CD4-positive, alpha-beta T cell treated with Interleukin-15 for 1 hour (primary cell): ENCODE data around the gene FTO.

Source experiments
- DNase-seq: peaks from one replicate; pipeline ENCODE4 v3.0.0-alpha.2; 2020

Gene FTO

DNA sequence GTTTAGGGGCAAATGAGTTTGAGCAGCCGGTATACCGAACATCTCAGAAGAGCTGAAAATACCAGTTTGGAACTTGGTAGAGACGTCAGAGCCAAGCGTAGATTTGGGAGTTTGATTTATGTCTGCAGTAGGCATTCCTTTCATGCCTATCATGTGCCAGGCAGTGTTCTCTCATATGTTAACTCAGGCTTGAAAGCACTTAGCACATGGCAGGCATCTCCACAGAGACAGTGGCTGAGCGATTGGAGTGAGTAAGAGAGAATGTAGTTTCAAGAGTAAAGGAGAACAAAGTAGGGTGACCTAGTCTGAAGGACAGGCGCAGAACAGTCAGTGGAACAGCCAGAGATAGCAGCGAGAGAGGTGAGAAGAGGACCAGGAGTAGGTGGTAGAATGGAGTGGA, 207.0 kb downstream of the FTO start:
- no peak for DNase-seq

DNA sequence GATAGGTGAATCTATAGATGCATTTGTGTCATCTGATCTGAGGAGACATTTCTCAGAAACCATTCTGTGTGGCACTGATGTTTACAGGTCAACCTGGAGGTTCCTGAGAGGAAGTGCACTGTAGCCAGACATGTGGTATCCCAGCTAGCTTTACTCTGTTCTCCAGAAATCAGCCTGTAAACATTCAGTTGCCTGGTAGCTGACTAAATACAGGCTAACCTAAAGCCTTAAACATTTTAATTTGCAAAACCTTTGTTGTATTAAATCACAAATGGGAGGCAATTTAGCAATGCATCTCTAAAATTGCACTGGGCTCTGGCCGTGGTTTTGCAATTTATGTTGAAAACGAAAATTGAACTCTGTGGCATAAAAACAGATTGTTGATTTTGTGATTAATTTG, 207.6 kb downstream of the FTO start:
- DNase-seq = no peak

DNA sequence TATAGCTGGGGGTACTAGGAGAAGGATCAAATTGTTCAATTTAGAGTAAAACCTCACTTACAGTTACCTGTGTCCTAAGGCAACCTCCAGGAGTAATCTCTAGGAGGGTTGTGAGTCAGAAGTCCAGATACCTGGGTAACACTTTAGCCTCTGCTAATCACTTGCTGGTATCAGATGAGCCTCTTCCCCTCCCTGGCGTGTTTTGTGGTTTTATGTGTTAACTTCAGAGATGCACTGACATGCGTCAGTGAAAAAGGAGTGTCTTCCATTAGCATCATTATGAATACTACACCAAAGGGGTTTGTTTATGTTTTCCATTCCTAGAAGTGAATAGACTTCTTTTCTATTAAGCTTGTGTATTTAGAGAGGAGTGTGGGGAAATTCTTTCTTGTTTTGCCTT, 208.2 kb downstream of the FTO start:
- DNase-seq = peak; percentile 22

DNA sequence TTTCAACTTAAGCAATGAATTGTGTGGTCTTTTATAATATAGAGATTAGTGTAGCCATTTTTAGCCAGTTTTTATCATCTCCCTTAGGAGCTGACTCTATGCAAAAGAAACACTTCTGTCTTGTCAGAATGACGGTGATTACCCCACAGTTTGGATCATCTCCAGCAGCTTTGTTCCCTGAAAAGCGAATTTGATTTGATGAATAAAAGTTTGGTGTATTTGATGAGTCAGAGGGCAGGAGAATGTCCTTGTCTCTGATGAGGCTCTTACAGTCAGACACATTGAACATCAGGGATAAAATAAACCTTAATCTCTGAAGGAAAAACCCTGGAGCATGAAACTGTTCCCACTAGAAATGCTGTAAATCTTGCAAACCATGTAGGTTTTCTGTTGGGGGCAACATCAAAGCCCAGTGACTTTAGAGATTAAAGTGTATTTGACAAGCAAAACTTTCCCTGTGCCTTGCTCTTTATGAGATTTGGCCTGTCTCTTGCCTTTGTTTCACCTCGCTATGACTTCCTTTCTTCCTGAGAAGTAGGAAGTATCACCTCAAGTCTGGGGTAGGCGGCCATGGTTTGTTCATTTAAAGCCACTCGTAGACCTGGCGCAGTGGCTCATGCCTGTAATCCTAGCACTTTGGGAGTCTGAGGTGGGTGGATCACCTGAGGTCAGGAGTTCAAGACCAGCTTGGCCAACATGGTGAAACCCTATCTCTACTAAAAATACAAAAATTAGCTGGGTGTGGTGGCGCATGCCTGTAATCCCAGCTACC, 209.3 kb downstream of the FTO start:
- no peak for DNase-seq

DNA sequence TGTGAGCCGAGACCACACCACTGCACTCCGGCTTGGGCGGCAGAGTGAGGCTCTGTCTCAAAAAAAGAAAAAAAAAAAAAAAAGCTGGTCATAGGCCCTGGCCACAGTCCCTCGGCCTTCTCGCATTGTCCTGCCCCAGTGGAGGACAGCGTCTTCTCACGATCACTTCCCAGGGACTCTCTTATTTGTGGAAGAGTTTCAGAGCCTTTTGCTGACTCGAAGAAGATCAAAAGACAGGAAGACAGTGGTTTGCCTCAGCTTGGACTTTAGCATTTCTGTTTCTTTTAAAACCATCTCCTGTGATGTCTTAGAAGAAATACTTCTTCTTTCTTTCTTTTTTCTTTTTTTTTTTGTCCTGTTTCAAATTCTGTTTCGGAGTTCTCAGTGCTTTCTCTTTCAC, 210.0 kb downstream of the FTO start:
- no peak for DNase-seq

DNA sequence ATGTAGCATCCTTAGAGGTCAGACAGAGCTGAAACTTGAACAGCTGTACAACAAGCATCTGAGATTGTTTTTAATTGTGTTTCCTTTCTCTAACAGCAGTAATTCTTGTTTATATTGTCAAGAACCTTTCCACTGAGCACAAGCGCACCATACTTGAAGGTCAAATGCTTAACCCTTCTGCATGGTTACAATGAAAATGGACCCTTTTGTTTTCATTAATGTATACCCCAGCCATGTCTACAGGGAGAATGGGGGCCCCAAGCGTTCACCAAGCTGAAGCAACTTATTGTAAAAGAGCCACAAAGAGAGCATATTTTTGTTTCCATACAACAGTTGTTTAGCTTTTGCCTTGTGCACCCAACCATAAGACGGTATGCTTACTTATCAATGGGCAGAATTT, 210.8 kb downstream of the FTO start:
- DNase-seq = no peak

DNA sequence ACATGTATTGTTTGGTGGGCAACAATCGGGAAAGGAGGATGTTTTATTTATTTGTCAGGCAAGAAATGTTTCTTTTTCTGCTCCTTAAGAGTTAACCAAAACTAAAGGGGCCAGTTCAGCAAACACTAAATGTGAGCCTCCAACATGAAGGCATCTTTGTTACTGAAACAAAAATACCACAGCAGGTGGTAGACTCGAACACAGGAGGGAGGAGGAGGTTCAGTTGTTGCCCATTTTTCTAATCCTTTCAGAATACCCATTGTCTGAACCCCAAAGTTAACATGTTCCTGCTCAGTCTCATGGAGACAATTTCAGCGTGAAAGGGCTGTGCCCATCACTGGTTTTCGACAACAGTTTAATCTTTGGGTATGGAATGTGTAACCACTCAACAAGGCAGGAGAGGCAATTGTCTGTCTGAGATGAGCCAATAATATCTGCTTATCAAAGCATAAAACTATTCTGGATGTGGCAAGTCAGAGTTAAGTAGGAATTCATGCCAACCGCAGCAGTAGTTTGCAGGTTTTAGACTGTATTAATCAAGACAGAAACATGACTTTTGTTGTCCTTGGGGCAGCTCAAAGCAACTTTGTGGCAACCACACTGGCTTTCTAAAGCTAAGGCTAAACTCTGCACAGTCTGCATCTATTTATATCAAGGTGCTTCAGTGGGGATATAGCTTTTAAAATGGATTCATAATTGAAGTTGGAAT, 211.7 kb downstream of the FTO start:
- DNase-seq = no peak

DNA sequence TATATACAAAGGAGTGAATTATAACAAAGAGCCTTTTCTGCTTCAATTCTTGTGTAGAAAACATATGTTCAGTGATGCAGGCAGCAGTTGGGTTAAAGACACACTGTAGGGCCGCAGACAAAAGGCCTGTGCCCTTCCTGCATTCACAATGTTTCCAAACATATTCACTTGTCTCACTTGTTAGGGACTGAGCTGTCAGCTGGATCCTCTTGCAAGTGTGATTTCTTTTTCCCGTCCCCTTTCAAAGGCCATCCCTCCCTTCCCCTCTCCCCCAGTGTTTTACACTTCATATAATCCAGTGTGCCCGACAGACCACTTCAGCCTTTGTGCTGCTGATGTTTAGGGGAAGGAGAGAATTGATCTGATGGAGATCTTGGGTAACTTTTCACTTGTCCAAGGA, 217.0 kb downstream of the FTO start:
- no peak for DNase-seq

DNA sequence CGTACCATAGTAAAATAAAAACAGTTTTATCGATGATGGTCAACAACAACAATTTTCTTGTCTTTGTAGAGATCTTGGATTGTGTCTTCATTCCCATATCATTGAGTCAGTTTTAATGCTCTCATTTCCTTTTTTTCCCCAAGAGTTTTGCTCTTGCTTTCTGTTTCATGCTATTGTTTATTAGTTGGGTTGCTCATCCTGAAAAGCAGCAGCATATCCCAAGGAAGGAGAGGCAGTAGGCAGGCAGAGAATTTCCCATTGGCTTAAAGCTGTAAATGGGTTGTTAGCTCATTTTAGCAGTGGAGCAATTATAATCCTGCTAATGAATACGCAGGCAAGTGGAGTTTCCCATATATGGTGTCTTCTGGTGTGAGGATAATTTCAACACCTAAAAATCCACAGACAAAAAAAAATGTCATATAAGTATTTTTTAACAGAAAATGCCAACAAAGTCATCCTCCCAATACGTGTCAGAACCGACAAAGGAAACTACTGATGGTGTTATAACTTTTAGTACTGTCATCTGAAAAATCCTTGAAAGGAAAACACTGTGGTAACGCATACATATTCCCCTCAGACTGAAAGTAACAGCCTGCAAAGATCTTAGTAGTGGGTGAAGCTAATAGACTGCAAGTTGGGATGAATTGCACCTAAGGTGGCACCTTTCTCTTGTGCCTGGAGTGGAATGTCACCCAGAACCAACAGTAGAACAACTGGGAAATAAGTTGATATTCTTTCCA, 218.3 kb downstream of the FTO start:
- DNase-seq = no peak

DNA sequence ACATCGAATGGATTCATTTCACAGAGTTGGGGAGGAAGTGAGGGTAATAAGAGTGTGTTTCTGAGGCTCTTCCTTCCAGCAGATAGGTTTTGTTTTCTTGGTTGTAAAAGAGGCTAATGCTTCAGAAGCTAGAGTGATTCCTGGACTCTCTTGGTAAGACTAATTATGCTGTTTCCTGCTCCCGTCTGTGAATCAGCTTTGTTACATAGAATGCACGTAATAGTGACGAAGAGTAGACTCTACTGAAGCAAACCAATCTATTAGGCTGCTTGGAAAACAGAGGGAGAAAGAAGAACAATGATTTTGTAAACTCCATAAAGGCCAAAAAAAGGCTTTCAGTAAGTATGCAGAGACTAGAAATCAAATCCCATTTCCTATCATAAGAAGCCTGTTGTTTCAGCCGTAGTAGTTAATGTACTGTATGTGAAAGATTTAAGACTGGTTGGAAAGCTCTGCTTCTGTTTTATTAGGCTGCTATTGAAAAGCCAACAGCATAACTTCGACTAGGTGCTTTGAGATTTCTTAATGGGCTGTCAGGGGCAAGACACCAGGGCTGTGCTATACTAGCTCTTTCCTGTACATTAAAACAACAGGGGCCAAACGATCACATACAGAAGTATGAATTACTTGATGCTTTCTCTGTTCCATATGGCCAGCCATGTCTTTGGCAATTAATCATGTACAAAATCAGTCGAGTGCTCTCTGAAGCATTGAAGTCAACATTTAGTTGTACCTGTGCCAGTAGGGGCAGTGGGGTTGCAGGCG, 219.0 kb downstream of the FTO start:
- no peak for DNase-seq

DNA sequence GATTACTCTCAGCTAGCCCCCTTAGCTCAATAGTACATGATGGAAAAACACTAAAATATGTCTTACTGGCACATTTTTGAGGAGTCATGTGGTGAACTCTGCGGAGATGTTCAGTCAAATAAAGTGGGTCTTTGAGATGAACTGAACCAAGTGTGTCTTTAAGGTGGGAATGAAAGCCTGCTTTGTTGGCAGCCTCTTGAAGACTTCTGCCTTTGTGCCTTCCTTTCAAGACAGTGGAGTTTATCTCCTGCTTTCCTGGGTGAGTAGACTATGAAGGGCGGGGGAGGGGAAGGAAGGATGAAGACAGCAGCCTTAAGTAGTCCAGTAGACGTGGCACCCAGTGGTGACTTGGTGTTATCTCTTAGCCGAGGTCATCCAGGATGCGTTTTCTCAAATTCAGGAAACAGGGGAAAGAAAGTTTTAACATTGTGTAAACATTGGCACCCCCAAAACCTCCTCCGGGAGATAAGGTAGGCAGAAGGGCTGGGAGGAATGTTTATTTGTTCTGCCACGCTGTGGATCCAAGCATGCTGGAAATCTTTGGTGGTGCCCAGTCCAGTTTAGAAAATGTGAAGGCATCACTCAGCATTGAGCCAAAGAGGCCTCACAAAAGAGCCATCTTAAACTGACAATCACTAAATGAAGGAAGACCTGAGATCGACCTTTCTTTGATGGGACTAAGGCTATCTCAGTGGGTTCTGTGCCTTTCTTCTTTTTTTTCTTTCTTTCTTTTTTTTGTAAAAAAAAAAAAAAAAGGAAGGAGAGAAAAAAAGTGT, 220.6 kb downstream of the FTO start:
- DNase-seq = no peak

DNA sequence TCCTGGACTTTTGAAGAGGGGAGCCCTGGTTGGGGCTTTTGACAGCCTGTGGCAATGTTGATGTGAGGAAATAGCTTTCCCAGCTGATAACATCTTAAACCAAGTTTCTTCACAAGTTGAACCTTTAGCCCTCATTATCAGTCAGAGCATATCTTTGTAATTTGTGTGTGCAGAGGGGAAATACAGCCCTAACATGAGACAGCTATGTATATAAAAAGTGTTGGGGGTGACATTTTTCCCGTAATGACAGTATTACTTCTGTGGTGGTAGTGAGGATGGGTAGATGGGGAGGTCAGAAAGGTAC, 221.1 kb downstream of the FTO start:
- DNase-seq = no peak

DNA sequence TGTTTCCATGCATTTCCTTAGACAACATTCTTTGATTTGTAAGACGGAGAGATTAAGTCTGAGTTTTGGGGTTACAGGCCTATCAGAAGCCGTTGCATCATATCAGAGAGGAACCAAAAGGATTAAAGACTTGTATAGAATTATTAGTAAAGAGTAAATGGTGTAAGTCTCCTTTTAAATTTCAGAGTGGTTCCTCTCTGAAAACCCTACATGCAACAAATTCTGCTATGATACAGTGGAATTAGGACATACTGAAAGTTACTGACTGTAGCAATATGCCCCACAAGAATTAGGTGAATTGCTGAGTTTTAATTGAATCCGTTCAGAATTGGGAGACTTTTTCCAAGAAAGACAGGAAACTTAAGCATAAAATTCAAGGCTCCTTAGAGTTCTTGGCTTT, 221.6 kb downstream of the FTO start:
- DNase-seq = no peak

DNA sequence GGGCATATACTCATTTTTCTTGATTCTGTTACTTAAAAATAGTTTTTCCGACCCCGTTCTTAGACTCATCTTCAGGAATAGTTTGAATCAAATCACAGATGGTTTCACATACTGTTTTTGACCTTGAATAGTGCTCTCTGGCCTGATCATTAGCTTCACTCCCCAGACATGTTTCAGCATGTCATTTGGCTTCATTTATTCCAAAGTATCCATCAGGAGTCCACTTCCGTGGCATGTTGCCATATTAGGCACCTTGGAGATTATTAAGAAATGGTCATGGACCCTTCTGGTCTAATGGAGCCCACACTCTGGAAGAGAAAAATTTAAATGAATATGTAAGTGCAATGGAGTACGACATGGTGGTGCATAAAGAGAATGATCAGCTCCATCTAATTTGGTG, 222.3 kb downstream of the FTO start:
- no peak for DNase-seq

DNA sequence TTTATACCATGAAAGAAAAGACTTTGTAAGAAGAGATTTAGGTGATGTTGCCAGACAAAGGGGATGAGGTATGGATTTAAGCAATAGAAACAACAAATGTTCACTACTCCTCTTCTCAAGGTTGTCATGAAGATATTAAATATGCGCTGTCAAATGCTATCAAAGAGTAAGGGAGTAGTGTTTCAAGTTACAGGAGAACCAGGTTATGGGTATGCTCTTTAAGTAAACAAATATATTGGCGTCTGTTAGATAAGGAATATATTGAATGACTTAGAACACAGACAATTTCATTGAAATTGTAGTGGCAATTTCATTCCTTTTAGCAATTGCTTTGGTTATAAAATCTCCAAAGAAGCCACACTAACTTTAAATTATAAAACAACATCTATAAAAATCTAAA, 229.0 kb downstream of the FTO start:
- no peak for DNase-seq

DNA sequence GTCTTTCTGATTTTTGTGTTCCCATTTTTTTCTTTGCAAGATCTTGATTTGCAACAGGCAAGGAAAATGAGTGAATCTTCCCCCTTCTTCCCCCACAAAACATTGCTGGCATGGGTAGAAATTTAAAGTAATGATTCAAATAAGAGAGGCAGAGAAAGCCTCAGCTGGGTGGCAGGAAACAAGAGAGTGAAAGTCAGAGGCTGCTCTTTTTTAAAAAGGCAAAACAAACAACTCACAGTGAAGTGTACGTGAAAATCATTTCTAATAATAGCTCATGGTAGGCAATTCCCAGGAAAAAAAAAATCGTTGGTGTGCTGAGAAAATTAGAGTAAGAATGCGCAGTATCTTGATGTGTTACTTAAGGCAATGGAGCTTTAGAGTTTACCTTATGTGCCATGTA, 229.5 kb downstream of the FTO start:
- no peak for DNase-seq

DNA sequence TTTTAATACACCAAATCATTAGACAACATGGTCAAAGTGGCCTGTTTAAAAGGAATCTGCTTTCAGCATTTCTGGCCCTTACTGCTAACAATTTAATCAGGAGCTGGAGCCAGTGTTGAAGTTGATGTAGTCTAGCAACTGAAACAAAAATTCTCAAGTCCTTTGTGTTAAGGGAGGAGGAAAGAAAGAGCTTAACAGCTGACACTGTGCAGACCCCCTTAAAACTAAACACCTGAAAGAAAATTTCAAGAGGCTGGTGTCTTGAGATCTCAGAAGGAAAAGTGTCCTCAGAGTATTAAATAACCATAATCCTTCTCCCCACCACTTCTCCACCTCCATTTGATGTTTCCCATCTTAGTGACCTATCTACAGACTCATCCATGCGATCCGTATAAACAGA, 232.1 kb downstream of the FTO start:
- no peak for DNase-seq

DNA sequence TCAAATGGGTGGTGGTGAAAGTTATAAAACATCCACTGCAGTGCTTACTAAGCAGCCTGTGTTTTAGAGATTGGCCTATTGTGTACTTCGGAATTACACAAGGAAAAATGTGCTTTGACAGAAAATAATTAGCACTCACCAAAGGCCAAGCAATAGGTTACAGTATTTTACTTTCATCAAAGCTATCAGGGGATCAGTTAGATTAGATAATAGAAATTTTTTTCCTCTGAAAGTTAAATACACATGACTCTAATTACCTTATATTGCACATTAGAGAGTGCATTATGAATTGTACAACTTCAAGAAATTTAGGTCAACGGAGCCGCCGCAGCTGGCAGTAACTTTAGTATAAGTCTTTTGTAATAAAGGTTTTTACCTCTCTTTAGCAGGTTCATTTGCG, 232.6 kb downstream of the FTO start:
- no peak for DNase-seq

DNA sequence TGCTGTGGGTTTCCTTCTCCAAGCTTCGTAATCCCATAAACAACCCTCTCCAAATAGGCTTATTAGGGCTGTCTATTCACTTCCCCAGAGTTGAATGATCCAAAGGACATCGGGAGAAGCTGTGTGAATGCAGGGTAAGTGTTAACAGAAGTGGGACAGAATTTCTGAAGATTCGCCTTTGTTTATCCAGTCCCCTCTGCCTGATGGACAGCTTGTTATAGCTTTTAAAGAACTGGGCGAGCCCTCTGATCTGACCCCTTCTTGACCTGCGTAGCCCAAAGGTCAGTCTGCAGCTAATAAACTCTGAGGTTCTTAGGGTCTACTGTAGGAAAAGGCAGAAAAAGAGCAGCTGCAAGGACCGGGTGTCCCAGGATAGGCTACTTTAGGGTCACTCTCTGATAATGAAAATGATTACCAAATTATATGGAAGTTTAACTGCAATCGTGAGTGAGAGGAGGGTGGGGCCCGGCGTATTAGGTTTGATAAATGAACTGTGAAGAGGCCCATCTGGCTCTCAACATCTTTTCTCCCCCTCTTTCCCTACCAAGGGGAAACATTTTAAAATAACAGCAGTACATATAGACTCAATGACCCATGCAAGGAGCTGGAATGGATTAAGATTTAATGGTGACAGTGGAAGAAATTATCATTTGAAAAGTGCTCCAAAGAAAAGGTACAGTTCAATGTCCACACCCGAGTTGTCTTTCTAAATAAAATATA, 233.4 kb downstream of the FTO start:
- no peak for DNase-seq

DNA sequence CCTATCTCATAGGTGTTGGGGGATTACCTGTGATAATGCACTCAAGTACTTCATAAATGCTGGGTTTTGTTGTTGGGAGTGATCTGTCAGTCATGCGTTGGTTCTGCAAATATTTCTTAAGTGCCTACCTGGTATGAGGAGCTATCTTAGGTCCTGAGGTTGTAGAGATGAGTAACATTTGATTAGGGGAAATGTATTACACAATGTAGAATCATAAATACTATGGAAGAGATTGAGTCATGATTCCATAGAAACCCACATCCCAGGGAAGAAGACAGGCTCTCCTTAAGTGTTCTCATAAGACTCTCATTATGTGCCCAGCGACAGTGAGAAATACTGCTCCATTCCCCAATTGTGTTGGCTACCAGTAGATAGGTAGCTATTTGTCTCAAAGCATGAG, 240.1 kb downstream of the FTO start:
- no peak for DNase-seq

DNA sequence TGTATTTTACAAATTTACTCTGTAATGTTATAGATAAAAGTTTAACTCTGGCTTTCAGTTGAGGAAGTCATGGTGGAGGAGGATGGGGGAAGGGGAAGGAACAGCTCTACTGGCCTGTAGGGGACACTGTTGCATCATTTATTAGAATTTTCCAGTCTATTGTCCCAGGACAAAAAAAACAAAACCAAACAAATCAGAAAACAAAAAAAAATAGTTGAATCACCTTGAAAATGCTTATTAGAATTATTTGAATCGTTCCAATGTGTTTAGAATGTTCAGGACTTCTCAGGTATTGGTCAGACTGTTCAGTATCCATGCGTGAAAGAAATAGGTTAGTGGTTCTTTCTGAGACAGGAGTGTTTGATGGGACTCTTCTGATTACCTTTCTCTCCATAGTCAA, 242.0 kb downstream of the FTO start:
- DNase-seq = no peak

DNA sequence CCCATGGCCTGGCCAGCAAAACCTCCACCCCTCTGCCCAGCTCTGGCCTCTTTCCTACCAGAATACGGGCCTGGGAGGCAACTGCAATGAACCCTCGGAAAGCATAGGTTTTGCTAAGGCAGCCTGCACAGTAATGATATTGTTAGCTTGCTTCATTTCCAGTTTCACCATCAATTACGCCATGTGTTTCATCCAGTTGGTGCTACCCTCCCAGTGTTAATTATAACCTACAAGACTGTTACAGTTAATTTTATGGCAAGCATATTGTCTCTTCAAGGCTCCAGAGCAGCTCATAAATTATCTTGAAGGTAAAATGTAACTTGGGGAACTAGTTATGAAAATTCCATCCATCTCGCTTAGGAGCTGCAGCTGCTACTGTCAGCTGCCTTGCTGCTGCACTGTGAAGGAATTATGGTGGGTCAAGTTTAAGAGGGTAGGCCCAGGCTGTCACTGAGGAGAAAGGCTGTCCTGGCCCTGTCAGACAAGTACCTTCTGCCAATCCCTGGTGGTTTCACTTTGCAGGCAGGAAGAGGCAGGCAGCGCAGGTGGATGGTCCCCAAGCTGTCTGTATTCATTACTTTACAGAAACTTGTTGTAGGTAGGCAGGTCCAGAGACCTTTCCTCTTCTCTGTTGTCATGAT, 242.9 kb downstream of the FTO start:
- DNase-seq = no peak
